WTC11 (cell line): ENCODE results near the gene PYGB.

Experiments
- ATF2 ChIP-seq: sonication (generic); formaldehyde crosslinking; IDR thresholded peaks from 2 replicates; pipeline ENCODE4 v1.8.1; 2022; ENCODE audit warnings: low read depth, missing genetic modification reagents, borderline replicate concordance
- ATF3 ChIP-seq: sonication (generic); formaldehyde crosslinking; conservative IDR thresholded peaks from 2 replicates; pipeline ENCODE4 v1.8.1; 2022; ENCODE audit warnings: mild to moderate bottlenecking, missing genetic modification reagents
- CREB1 ChIP-seq: sonication (generic); formaldehyde crosslinking; IDR thresholded peaks from 2 replicates; pipeline ENCODE4 v1.8.0; 2023; ENCODE audit warnings: mild to moderate bottlenecking, missing genetic modification reagents
- CTCF ChIP-seq: fragments of 200-600 bp; IDR thresholded peaks from 2 replicates; pipeline ENCODE4 v1.8.0; 2022; ENCODE audit warnings: antibody characterized with exemption
- NFE2L1 ChIP-seq: sonication (generic); formaldehyde crosslinking; IDR thresholded peaks from 2 replicates; pipeline ENCODE4 v1.8.1; 2023; ENCODE audit warnings: missing genetic modification reagents
- NFYB ChIP-seq: sonication (generic); formaldehyde crosslinking; conservative IDR thresholded peaks from 2 replicates; pipeline ENCODE4 v1.8.0; 2022; ENCODE audit warnings: low read depth, missing genetic modification reagents
- RELA ChIP-seq: sonication (generic); formaldehyde crosslinking; IDR thresholded peaks from 2 replicates; pipeline ENCODE4 v1.8.1; 2022; ENCODE audit warnings: missing genetic modification reagents, mild to moderate bottlenecking, borderline replicate concordance
- SMAD4 ChIP-seq: sonication (generic); formaldehyde crosslinking; IDR thresholded peaks from 2 replicates; pipeline ENCODE4 v1.8.0; 2022; ENCODE audit warnings: mild to moderate bottlenecking, missing genetic modification reagents
- ZNF232 ChIP-seq: sonication (generic); formaldehyde crosslinking; IDR thresholded peaks from 2 replicates; pipeline ENCODE4 v1.8.0; 2022; ENCODE audit warnings: mild to moderate bottlenecking, missing genetic modification reagents

GRCh38 chr20:25203871-25204320 is 44.0 kb upstream of the PYGB start:
- TF ChIP-seq CTCF = no peak
- no peak for TF ChIP-seq RELA (CRISPR knock-in tag)
- TF ChIP-seq ATF3 = no peak
- no peak for TF ChIP-seq SMAD4 (CRISPR knock-in tag)
- no peak for TF ChIP-seq ATF2 (CRISPR knock-in tag)
- TF ChIP-seq CREB1 (CRISPR knock-in tag) = no peak
- TF ChIP-seq ZNF232 (CRISPR knock-in tag) = no peak
- no peak for TF ChIP-seq NFE2L1 (CRISPR knock-in tag)
- no peak for TF ChIP-seq NFYB
